ENCODE results near the gene SLC9A1.

The SLC9A1 gene

GRCh38 chr1:27084107-27084506 is 70.8 kb downstream of the SLC9A1 start:
- Histone ChIP-seq H3K4me1 (ENCODE audit: control insufficient read depth, insufficient read depth, low read length) (no peaks in the 10 kb centered on the region), H3K36me3 (ENCODE audit: control insufficient read depth in 2 of 2, insufficient read depth in 1 of 2, low read length in 2 of 2) (no peaks in the 10 kb centered on the region), H3K9me3 (ENCODE audit: control insufficient read depth, insufficient read depth, low read depth, low read length) (no peaks in the 10 kb centered on the region), H3K4me3 (ENCODE audit: low read depth, low read length) (no peak overlapping the region), H3K27ac (ENCODE audit: extremely low read depth, low read depth, low read length) (no peak overlapping the region)
- TF ChIP-seq SCRT2 (tag by site-specific recombination; IDR thresholded peaks at IDR 0.05) (no peak), ZEB2 (tag by site-specific recombination; IDR thresholded peaks at IDR 0.05) (no peak), ZNF324 (tag by site-specific recombination; IDR thresholded peaks at IDR 0.05) (no peak), TCF7L2 (IDR thresholded peaks at IDR 0.05; ENCODE audit: borderline replicate concordance, low read depth, low read length) (no peak), ZNF76 (tag by site-specific recombination; IDR thresholded peaks at IDR 0.05; ENCODE audit: borderline replicate concordance, low read depth) (no peak)
- CTCF ChIA-PET, result interaction anchor here (0.5 to 1.4 kb wide), 2 partner anchors 114 to 213 kb away, joined by 3 to 5 read pairs; no protein-coding TSS in a partner anchor
- POLR2A ChIA-PET, result no interaction called here

DNA sequence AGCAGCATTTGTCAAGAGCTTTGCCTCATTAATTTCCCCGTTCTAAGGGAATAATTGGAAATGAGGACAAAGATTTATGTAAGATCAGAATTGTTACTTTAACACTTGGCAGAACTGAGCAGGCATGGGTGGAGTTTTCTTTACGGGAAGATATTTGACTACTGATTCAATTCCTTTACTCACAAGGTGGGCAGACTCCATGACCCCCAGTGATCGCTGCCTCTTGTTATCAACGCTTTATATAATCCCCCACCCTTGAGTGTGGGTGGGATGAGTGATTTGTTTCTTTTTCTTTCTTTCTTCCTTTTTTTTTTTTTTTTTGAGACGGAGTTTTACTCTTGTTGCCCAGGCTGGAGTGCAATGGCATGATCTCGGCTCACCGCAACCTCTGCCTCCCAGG is 77.0 kb downstream of the SLC9A1 start:
- Histone ChIP-seq H3K9me3 (ENCODE audit: control insufficient read depth, insufficient read depth, low read depth, low read length) (no peaks in the 10 kb centered on the region), H3K4me1 (ENCODE audit: control insufficient read depth, insufficient read depth, low read length) (no peaks in the 10 kb centered on the region), H3K27ac (ENCODE audit: extremely low read depth, low read depth, low read length) (no peak overlapping the region), H3K36me3 (ENCODE audit: control insufficient read depth in 2 of 2, insufficient read depth in 1 of 2, low read length in 2 of 2) (no peaks in the 10 kb centered on the region), H3K4me3 (ENCODE audit: low read depth, low read length) (no peak overlapping the region)
- POLR2A ChIA-PET, result no interaction called here
- CTCF ChIA-PET, result interaction anchor here (0.6 to 2.0 kb wide), 6 partner anchors 19 to 281 kb away, joined by 3 to 17 read pairs (median 11); no protein-coding TSS in a partner anchor
- TF ChIP-seq ZNF175 (tag by site-specific recombination; IDR thresholded peaks at IDR 0.05) (no peak), ZNF707 (tag by site-specific recombination; IDR thresholded peaks at IDR 0.05) (no peak), ZSCAN16 (tag by site-specific recombination; IDR thresholded peaks at IDR 0.05) (no peak), EGR2 (tag by site-specific recombination; IDR thresholded peaks at IDR 0.05; ENCODE audit: low read depth) (peak; percentile 83), ZFHX2 (tag by site-specific recombination; conservative IDR thresholded peaks at IDR 0.05) (peak; percentile 51; the same call in 1 of the 2 replicates), HOXD13 (CRISPR knock-in tag; IDR thresholded peaks at IDR 0.05; ENCODE audit: borderline replicate concordance) (no peak), ZNF140 (tag by site-specific recombination; IDR thresholded peaks at IDR 0.05) (no peak), ZNF146 (tag by site-specific recombination; IDR thresholded peaks at IDR 0.05) (no peak), MZF1 (tag by site-specific recombination; IDR thresholded peaks at IDR 0.05; ENCODE audit: borderline replicate concordance) (no peak)

DNA sequence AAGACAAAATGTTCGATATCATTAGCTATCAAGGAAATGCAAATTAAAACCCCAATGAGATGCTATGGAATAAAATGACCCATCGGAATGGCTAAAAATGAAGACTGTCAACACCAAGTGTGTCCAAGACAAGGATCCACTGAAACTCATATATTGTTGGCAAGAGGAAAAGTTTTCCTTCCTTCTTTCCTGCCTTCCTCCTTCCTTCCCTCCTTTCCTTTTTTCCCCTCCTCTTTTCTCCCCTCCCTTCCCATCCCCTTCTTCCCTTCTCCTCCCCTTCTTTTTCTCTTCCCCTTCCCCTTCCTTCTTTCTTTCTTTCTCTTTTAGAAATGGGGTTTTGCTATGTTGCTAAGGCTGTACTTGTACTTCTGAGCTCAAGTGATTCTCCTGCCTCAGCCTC is 78.1 kb downstream of the SLC9A1 start:
- H3K36me3 ChIP-seq (ENCODE audit: control insufficient read depth in 2 of 2, insufficient read depth in 1 of 2, low read length in 2 of 2), result no peaks in the 10 kb centered on the region
- no peaks in the 10 kb centered on the region for H3K9me3 ChIP-seq (ENCODE audit: control insufficient read depth, insufficient read depth, low read depth, low read length)
- no peak overlapping the region for H3K27ac ChIP-seq (ENCODE audit: extremely low read depth, low read depth, low read length)
- H3K4me3 ChIP-seq (ENCODE audit: low read depth, low read length), result no peak overlapping the region
- ChIA-PET POLR2A (no interaction called here), CTCF (interaction anchor here (0.7 to 2.0 kb wide), 6 partner anchors 20 to 220 kb away, joined by 3 to 17 read pairs (median 11); no protein-coding TSS in a partner anchor)
- TF ChIP-seq, protein P1, sequence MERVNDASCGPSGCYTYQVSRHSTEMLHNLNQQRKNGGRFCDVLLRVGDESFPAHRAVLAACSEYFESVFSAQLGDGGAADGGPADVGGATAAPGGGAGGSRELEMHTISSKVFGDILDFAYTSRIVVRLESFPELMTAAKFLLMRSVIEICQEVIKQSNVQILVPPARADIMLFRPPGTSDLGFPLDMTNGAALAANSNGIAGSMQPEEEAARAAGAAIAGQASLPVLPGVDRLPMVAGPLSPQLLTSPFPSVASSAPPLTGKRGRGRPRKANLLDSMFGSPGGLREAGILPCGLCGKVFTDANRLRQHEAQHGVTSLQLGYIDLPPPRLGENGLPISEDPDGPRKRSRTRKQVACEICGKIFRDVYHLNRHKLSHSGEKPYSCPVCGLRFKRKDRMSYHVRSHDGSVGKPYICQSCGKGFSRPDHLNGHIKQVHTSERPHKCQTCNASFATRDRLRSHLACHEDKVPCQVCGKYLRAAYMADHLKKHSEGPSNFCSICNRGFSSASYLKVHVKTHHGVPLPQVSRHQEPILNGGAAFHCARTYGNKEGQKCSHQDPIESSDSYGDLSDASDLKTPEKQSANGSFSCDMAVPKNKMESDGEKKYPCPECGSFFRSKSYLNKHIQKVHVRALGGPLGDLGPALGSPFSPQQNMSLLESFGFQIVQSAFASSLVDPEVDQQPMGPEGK (tag by site-specific recombination; IDR thresholded peaks at IDR 0.05), result no peak
- peak; percentile 74 for TF ChIP-seq ZNF366 (tag by site-specific recombination; conservative IDR thresholded peaks at IDR 0.05)
- H3K4me1 ChIP-seq (ENCODE audit: control insufficient read depth, insufficient read depth, low read length), result no peaks in the 10 kb centered on the region

DNA sequence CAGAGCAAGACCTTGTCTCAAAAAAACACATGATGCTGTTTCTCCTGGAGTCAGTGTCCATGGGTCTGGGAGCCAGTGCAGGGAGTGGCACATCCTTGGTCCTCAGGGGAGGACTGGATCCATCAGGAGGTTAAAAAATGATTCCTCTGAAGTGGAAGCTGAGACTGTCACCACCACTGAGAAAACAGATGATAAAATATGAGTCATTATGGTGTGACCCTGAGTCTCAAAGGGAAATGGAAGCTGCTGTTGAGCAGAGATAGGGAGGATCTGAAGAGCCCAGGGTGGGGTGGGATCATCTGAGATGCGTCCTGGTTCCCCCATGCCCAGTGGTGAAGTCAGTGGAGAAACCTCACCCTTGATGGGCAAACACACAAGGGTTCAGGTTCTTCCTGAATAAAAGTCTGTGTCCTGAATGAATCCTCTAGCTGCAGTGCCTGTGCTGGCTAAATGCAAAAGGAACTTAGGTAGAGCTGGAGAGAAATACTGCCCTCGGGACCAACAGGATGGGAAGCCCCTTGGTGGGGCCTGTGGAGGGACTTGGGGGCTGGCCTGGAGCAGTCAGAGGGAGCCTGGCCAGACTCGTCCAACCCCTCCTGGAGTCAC is 80.6 kb downstream of the SLC9A1 start:
- ChIA-PET CTCF (interaction anchor here (0.7 kb wide), 1 partner anchor 28 kb away, joined by 3 read pairs; no protein-coding TSS in a partner anchor), POLR2A (no interaction called here)
- Histone ChIP-seq H3K4me3 (ENCODE audit: low read depth, low read length) (no peak overlapping the region), H3K4me1 (ENCODE audit: control insufficient read depth, insufficient read depth, low read length) (no peaks in the 10 kb centered on the region), H3K27ac (ENCODE audit: extremely low read depth, low read depth, low read length) (no peak overlapping the region), H3K9me3 (ENCODE audit: control insufficient read depth, insufficient read depth, low read depth, low read length) (no peaks in the 10 kb centered on the region), H3K36me3 (ENCODE audit: control insufficient read depth in 2 of 2, insufficient read depth in 1 of 2, low read length in 2 of 2) (no peaks in the 10 kb centered on the region)
- TF ChIP-seq, protein P2, sequence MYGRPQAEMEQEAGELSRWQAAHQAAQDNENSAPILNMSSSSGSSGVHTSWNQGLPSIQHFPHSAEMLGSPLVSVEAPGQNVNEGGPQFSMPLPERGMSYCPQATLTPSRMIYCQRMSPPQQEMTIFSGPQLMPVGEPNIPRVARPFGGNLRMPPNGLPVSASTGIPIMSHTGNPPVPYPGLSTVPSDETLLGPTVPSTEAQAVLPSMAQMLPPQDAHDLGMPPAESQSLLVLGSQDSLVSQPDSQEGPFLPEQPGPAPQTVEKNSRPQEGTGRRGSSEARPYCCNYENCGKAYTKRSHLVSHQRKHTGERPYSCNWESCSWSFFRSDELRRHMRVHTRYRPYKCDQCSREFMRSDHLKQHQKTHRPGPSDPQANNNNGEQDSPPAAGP (tag by site-specific recombination; IDR thresholded peaks at IDR 0.05), result peak; percentile 94
- TF ChIP-seq ZNF341 (tag by site-specific recombination; IDR thresholded peaks at IDR 0.05; ENCODE audit: low read depth), result no peak
- TF ChIP-seq AEBP2 (tag by site-specific recombination; IDR thresholded peaks at IDR 0.05; ENCODE audit: borderline replicate concordance), result no peak
- 0 out of 2 replicates have a peak, but pooled peaks have one; percentile 13 for TF ChIP-seq GLIS1 (tag by site-specific recombination; IDR thresholded peaks at IDR 0.05)
- TF ChIP-seq ZFP41 (tag by site-specific recombination; IDR thresholded peaks at IDR 0.05; ENCODE audit: borderline replicate concordance), result no peak
- no peak for TF ChIP-seq ZNF223 (tag by site-specific recombination; IDR thresholded peaks at IDR 0.05)
- peak; percentile 45; the same call in 1 of the 2 replicates for TF ChIP-seq ZEB2 (tag by site-specific recombination; IDR thresholded peaks at IDR 0.05)
- no peak for TF ChIP-seq ZNF114 (tag by site-specific recombination; IDR thresholded peaks at IDR 0.05)
- no peak for TF ChIP-seq ZNF138 (tag by site-specific recombination; IDR thresholded peaks at IDR 0.05; ENCODE audit: borderline replicate concordance)

All from HEK293 (cell line).